HepG2 (cell line): ENCODE data around the gene PHACTR3. TPM values are rescaled to one million over a fixed set of nuclear protein-coding genes. Genes with fewer than 3 reads are reported as not detected.

Source experiments
- ATAC-seq: fragments of 200-7000 bp; cut with Tn5 transposase; 3 replicates; pipeline ENCODE4 v1.9.1; 2020; ENCODE audit warnings: mild to moderate bottlenecking, moderate library complexity
- BruUV-seq: library from RNA; stranded (reverse); fragments of 400-500 nt; replicated peaks from 2 replicates; lab custom pipeline; 2021; lab: Mats Ljungman, UMichigan
- CTCF ChIA-PET: fragments of 300-600 bp; formaldehyde crosslinking; extraction: SDS; loops from one replicate; lab custom pipeline; 2021; ENCODE audit warnings: low total read pairs, inconsistent platforms, low intra/inter-chr PET ratio; lab: Yijun Ruan, JAX
- POLR2A ChIA-PET: fragments of 350-600 bp; sonication (Branson Sonifier 250); formaldehyde crosslinking; loops from one replicate; lab custom pipeline; 2020; ENCODE audit warnings: antibody characterized with exemption, inconsistent platforms; lab: Yijun Ruan, JAX
- DNase-seq: peaks from one replicate; pipeline ENCODE4 v3.0.0-alpha.2; 2015; ENCODE audit warnings: low spot score
- FAIRE-seq: peaks from 3 replicates; lab custom pipeline; 2011; peaks lifted over from hg19 to GRCh38; lab: Jason Lieb, UNC
- H2AFZ ChIP-seq: one replicate; pipeline ENCODE4 v1.6.1; 2011; ENCODE audit warnings: low read length, inconsistent platforms
- H3K27ac ChIP-seq: fragments of 300-600 bp; 3 replicates; pipeline ENCODE4 v1.8.0; 2011; ENCODE audit warnings: mixed run types, mild to moderate bottlenecking, mixed read lengths, low read length, inconsistent platforms; ENCODE audit not compliant: insufficient read depth; ENCODE audit errors: extremely low read length
- H3K27me3 ChIP-seq, 2 experiments: fragments of 200-600 bp in 1 of 2; 2 replicates in 1 of 2; 3 replicates in 1 of 2; pipeline versions ENCODE4 v1.6.0 to v1.8.0; 2011; ENCODE audit warnings: low read length in 2 of 2, mild to moderate bottlenecking in 2 of 2, moderate library complexity in 2 of 2, inconsistent platforms in 1 of 2; ENCODE audit not compliant: insufficient read depth in 2 of 2, control insufficient read depth in 1 of 2
- H3K36me3 ChIP-seq, 2 experiments: fragments of 200-600 bp in 1 of 2; replicated peaks in 1 of 2; 2 replicates in 1 of 2; 3 replicates in 1 of 2; pipeline versions ENCODE4 v1.5.1 to v1.8.0; 2011; ENCODE audit warnings: low read length in 2 of 2, inconsistent platforms in 1 of 2; ENCODE audit not compliant: insufficient read depth in 2 of 2, control insufficient read depth in 1 of 2
- H3K4me1 ChIP-seq: 2 replicates; pipeline ENCODE4 v1.5.1; 2012; ENCODE audit warnings: low read length, inconsistent platforms; ENCODE audit not compliant: insufficient read depth
- H3K4me2 ChIP-seq: 2 replicates; pipeline ENCODE4 v1.6.0; 2011; ENCODE audit warnings: low read depth, low read length, inconsistent platforms
- H3K4me3 ChIP-seq, 3 experiments: fragments of 200-600 bp in 1 of 3; sonication (generic), shearing (Covaris generic) in 1 of 3; replicated peaks in 1 of 3; 2 replicates each; pipeline ENCODE4 v1.5.1; 2011 to 2016; ENCODE audit warnings: low read length in 3 of 3, inconsistent platforms in 2 of 3, low read depth in 2 of 3, mild to moderate bottlenecking in 2 of 3, control low read depth in 1 of 3, mixed read lengths in 1 of 3; ENCODE audit not compliant: insufficient read depth in 1 of 3
- H3K79me2 ChIP-seq: one replicate; pipeline ENCODE4 v1.6.1; 2011; ENCODE audit warnings: low read length, inconsistent platforms; ENCODE audit not compliant: insufficient read depth
- H3K9ac ChIP-seq: 2 replicates; pipeline ENCODE4 v1.6.0; 2011; ENCODE audit warnings: mild to moderate bottlenecking, low read depth, low read length, inconsistent platforms; ENCODE audit not compliant: insufficient read depth
- H3K9me3 ChIP-seq: 2 replicates; pipeline ENCODE4 v1.5.1; 2012; ENCODE audit warnings: mild to moderate bottlenecking, low read length
- H4K20me1 ChIP-seq: 2 replicates; pipeline ENCODE4 v1.6.0; 2011; ENCODE audit warnings: inconsistent platforms, mild to moderate bottlenecking, low read length, moderate library complexity; ENCODE audit not compliant: insufficient read depth
- ARNT ChIP-seq: fragments of 450-650 bp; IDR thresholded peaks from 2 replicates; pipeline ENCODE4 v1.6.1; 2017
- ARNTL ChIP-seq: sonication (generic); formaldehyde crosslinking; IDR thresholded peaks from 2 replicates; pipeline ENCODE4 v1.4.0; 2020; ENCODE audit warnings: mild to moderate bottlenecking, missing genetic modification reagents
- ATAD3A ChIP-seq: sonication (generic); formaldehyde crosslinking; IDR thresholded peaks from 2 replicates; pipeline ENCODE4 v1.4.0; 2020; ENCODE audit warnings: missing genetic modification reagents
- CREB3 ChIP-seq: sonication (generic); formaldehyde crosslinking; IDR thresholded peaks from 2 replicates; pipeline ENCODE4 v1.5.0; 2020; ENCODE audit warnings: missing genetic modification reagents
- CREM ChIP-seq, 2 experiments: sonication (generic) in 1 of 2; formaldehyde crosslinking in 1 of 2; IDR thresholded peaks; 2 replicates each; pipeline versions ENCODE4 v1.4.0 to v1.6.1; 2016 to 2020; ENCODE audit warnings: antibody characterized with exemption in 1 of 2, mild to moderate bottlenecking in 1 of 2, missing genetic modification reagents in 1 of 2
- ZNF777 ChIP-seq: sonication (generic); formaldehyde crosslinking; IDR thresholded peaks from 2 replicates; pipeline ENCODE4 v1.4.0; 2020; ENCODE audit warnings: missing genetic modification reagents
- ZNF790 ChIP-seq: sonication (generic); formaldehyde crosslinking; IDR thresholded peaks from 2 replicates; pipeline ENCODE4 v1.8.0; 2022; ENCODE audit warnings: missing genetic modification reagents, mild to moderate bottlenecking, borderline replicate concordance
- ZSCAN21 ChIP-seq: sonication (generic); formaldehyde crosslinking; IDR thresholded peaks from 2 replicates; pipeline ENCODE4 v1.8.0; 2022; ENCODE audit warnings: mild to moderate bottlenecking, missing genetic modification reagents, moderate library complexity, borderline replicate concordance
- WGBS: methylation state at CpG from one replicate; pipeline ENCODE4 v1.1.6; 2017; ENCODE audit warnings: low lambda C conversion rate; 5-methylcytosine and 5-hydroxymethylcytosine counted together
- in situ Hi-C: cut with HindIII; loops from 2 replicates; pipeline ENCODE4 v1.10.0; 2017; ENCODE audit warnings: low pct_unique_long_range_greater_than_20kb; ENCODE audit not compliant: extremely low pct_ligation_motif_present
- intact Hi-C: fragments of 100-400 bp; cut with micrococcal nuclease; formaldehyde crosslinking; loops from one replicate; pipeline ENCODE4 v1.10.0; 2022; ENCODE audit not compliant: unreplicated experiment
- polyA plus RNA-seq, 8 experiments: library from polyadenylated mRNA; depleted of rRNA in 3 of 8; stranded (reverse) in 7 of 8; unstranded in 1 of 8; fragments of >200 nt; fragmentation: Illumina TruSeq in 4 of 8; extraction: Trizol in 4 of 8; gene quantifications; 2 replicates each; pipeline versions ENCODE4 v1.2.1 to v1.2.3, GENCODE V29; 2011 to 2016; ENCODE audit warnings: low read depth in 4 of 8, missing spikeins in 1 of 8, mixed read lengths in 1 of 8; ENCODE audit not compliant: insufficient read depth in 1 of 8
- total RNA-seq, 5 experiments: library from RNA; depleted of rRNA; stranded (reverse); fragments of >200 nt; fragmentation: Illumina TruSeq; extraction: Trizol; gene quantifications; 2 replicates each; pipeline ENCODE4 v1.2.3, GENCODE V29; 2016; ENCODE audit warnings: low read depth in 1 of 5
- TF ChIP-seq, protein P1 (sequence below): conservative IDR thresholded peaks from 2 replicates; pipeline ENCODE4 v1.6.1; 2018; ENCODE audit warnings: missing genetic modification reagents

Gene PHACTR3
- total and polyA plus RNA-seq, 2 of the 13 experiments (the other 11 are each of a cell fraction or from before 2014, with no cell fraction given), result not detected

- BruUV-seq, result no TSS peak
These were observed 72.5 kb downstream of the PHACTR3 start for GRCh38 chr20:59676851-59677182.

DNA sequence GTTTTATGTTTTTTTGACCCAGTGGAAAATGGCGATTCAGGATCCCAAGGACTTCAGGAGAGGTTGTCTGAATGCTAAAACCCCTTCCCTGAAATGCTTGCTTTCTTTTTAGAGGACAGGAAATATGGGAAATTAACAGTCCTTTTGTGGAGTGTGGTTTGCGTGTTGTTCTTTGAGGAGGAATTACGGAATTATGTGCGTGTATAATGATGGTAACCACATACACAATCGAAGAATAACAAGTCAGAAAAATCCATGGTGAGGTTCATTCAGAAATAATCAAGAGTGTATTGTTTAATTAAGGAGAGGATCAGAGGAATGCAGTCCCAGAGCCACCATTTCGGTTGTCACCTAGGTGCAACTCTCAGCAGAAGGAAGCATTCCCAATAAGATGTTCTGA lies 73.2 kb downstream of the PHACTR3 start:
- intact Hi-C loops, result no loop called here
- Histone ChIP-seq H3K9me3 (no peaks in the 10 kb centered on the region), H3K36me3 (no peaks in the 10 kb centered on the region), H4K20me1 (no peaks in the 10 kb centered on the region), H3K27me3 (peaks cover 4 to 59% of the 10 kb centered on the region in 2 experiments; a peak in 4 of 5 replicates), H3K4me3 (no peak overlapping the region), H3K79me2 (no peaks in the 10 kb centered on the region), H2AFZ (no peak overlapping the region), H3K4me2 (no peak overlapping the region), H3K4me1 (no peaks in the 10 kb centered on the region), H3K9ac (no peak overlapping the region)
- CTCF ChIA-PET, result no interaction called here
- POLR2A ChIA-PET, result no interaction called here
- no peak for ATAC-seq
- no TSS peak for BruUV-seq
- in situ Hi-C loops, result no loop called here
- 6% methylated on average over 6 of the region's 6 CpGs for WGBS
- TF ChIP-seq, protein P1, sequence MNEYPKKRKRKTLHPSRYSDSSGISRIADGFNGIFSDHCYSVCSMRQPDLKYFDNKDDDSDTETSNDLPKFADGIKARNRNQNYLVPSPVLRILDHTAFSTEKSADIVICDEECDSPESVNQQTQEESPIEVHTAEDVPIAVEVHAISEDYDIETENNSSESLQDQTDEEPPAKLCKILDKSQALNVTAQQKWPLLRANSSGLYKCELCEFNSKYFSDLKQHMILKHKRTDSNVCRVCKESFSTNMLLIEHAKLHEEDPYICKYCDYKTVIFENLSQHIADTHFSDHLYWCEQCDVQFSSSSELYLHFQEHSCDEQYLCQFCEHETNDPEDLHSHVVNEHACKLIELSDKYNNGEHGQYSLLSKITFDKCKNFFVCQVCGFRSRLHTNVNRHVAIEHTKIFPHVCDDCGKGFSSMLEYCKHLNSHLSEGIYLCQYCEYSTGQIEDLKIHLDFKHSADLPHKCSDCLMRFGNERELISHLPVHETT (CRISPR knock-in tag), result no peak
- no peak for TF ChIP-seq ZNF790 (CRISPR knock-in tag)
- TF ChIP-seq ZNF777 (CRISPR knock-in tag), result no peak
- no peak for TF ChIP-seq CREM (IDR thresholded peaks at IDR 0.05)
- no peak for TF ChIP-seq CREM (CRISPR knock-in tag; IDR thresholded peaks at IDR 0.05)
- no peak for TF ChIP-seq ARNT
- TF ChIP-seq CREB3 (CRISPR knock-in tag), result no peak
- no peak for TF ChIP-seq ATAD3A (CRISPR knock-in tag)
- TF ChIP-seq, all 625 proteins: peak for 0
- FAIRE-seq (no peak), DNase-seq (no peak)
- no peak overlapping the region for H3K27ac ChIP-seq

More at GRCh38 chr20:59676851-59677182, 72.5 kb downstream of the PHACTR3 start:
- FAIRE-seq (no peak), ATAC-seq (no peak), DNase-seq (no peak)
- H3K79me2 ChIP-seq, result no peaks in the 10 kb centered on the region
- POLR2A ChIA-PET, result no interaction called here
- H3K27ac ChIP-seq, result no peak overlapping the region
- H3K9me3 ChIP-seq, result no peaks in the 10 kb centered on the region
- H4K20me1 ChIP-seq, result no peaks in the 10 kb centered on the region
- H2AFZ ChIP-seq, result no peak overlapping the region
- no peak overlapping the region for H3K4me3 ChIP-seq
- H3K36me3 ChIP-seq, result no peaks in the 10 kb centered on the region
- H3K4me1 ChIP-seq, result no peaks in the 10 kb centered on the region
- H3K9ac ChIP-seq, result no peak overlapping the region
- in situ Hi-C loops, result no loop called here
- no peak for TF ChIP-seq ARNTL
- no peak for TF ChIP-seq ZSCAN21
- CTCF ChIA-PET, result no interaction called here
- intact Hi-C loops, result no loop called here
- no peak overlapping the region for H3K4me2 ChIP-seq
- WGBS, result 1% methylated on average over 4 of the region's 4 CpGs
- peaks cover 9 to 61% of the 10 kb centered on the region in 2 experiments; a peak in 4 of 5 replicates for H3K27me3 ChIP-seq
